GM23338 (cell line): ENCODE measurements around the gene CCN6. TPM values are rescaled to one million over a fixed set of nuclear protein-coding genes. Genes with fewer than 3 reads are reported as not detected.

Experiments
- ATAC-seq: fragments of 200-7000 bp; cut with Tn5 transposase; 3 replicates; pipeline ENCODE4 v1.9.1; 2020
- DNase-seq: peaks from one replicate; pipeline ENCODE4 v3.0.0-alpha.2; 2015; ENCODE audit warnings: low spot score
- H2AFZ ChIP-seq: fragments of 200-600 bp; sonication (generic); 2 replicates; pipeline ENCODE4 v1.8.0; 2016; ENCODE audit warnings: antibody characterized with exemption, mild to moderate bottlenecking, moderate library complexity
- H3F3A ChIP-seq: fragments of 200-600 bp; sonication (generic); replicated peaks from 2 replicates; pipeline ENCODE4 v1.8.0; 2017; ENCODE audit warnings: antibody characterized with exemption, mixed run types, low read depth
- H3K27ac ChIP-seq: fragments of 200-600 bp; sonication (generic); 2 replicates; pipeline ENCODE4 v1.6.1; 2016; ENCODE audit warnings: low read depth
- H3K27me3 ChIP-seq: fragments of 200-600 bp; sonication (generic); 2 replicates; pipeline ENCODE4 v1.8.0; 2016; ENCODE audit warnings: mild to moderate bottlenecking, mixed run types, moderate library complexity; ENCODE audit not compliant: insufficient read depth
- H3K36me3 ChIP-seq: fragments of 200-600 bp; sonication (generic); 2 replicates; pipeline ENCODE4 v1.8.0; 2016; ENCODE audit warnings: mild to moderate bottlenecking; ENCODE audit not compliant: insufficient read depth
- H3K4me1 ChIP-seq: fragments of 200-600 bp; sonication (generic); 2 replicates; pipeline ENCODE4 v1.8.0; 2016; ENCODE audit warnings: mild to moderate bottlenecking, moderate library complexity; ENCODE audit not compliant: insufficient read depth
- H3K4me2 ChIP-seq: fragments of 200-600 bp; sonication (generic); 2 replicates; pipeline ENCODE4 v1.7.1; 2017; ENCODE audit warnings: mixed run types
- H3K4me3 ChIP-seq: fragments of 200-600 bp; sonication (generic); 2 replicates; pipeline ENCODE4 v1.6.1; 2016; ENCODE audit warnings: mixed run types
- H3K79me2 ChIP-seq: fragments of 200-600 bp; sonication (generic); replicated peaks from 2 replicates; pipeline ENCODE4 v1.8.0; 2017; ENCODE audit warnings: mild to moderate bottlenecking; ENCODE audit not compliant: insufficient read depth
- H3K9me2 ChIP-seq: fragments of 200-600 bp; sonication (generic); 2 replicates; pipeline ENCODE4 v1.8.0; 2017; ENCODE audit not compliant: insufficient read depth
- H4K20me1 ChIP-seq: fragments of 200-600 bp; sonication (generic); replicated peaks from 2 replicates; pipeline ENCODE4 v1.8.0; 2017; ENCODE audit warnings: mild to moderate bottlenecking; ENCODE audit not compliant: insufficient read depth
- H3K27ac Mint-ChIP-seq: 2 replicates; pipeline ENCODE4 v1.8.0; 2020; ENCODE audit warnings: inconsistent platforms, mild to moderate bottlenecking, moderate library complexity, mixed read lengths
- H3K27me3 Mint-ChIP-seq: 3 replicates; pipeline ENCODE4 v1.8.0; 2022; ENCODE audit warnings: low read depth, mild to moderate bottlenecking, moderate library complexity, mixed read lengths, inconsistent platforms; ENCODE audit not compliant: insufficient read depth, poor library complexity
- H3K36me3 Mint-ChIP-seq: 3 replicates; pipeline ENCODE4 v1.8.0; 2021; ENCODE audit warnings: low read depth, mild to moderate bottlenecking, inconsistent platforms, moderate library complexity, mixed read lengths
- H3K4me1 Mint-ChIP-seq: 3 replicates; pipeline ENCODE4 v1.8.0; 2020; ENCODE audit warnings: mild to moderate bottlenecking, inconsistent platforms, mixed read lengths
- H3K4me3 Mint-ChIP-seq: 3 replicates; pipeline ENCODE4 v1.8.0; 2021; ENCODE audit warnings: moderate library complexity, mild to moderate bottlenecking, inconsistent platforms, mixed read lengths
- H3K9me3 Mint-ChIP-seq: 3 replicates; pipeline ENCODE4 v1.8.0; 2020; ENCODE audit warnings: moderate library complexity, mild to moderate bottlenecking, inconsistent platforms, mixed read lengths
- CREB1 ChIP-seq: fragments of 250-450 bp; sonication (Bioruptor Pico); IDR thresholded peaks from 2 replicates; pipeline ENCODE4 v1.5.0; 2020; ENCODE audit warnings: low read depth, mild to moderate bottlenecking, moderate library complexity
- CTCF ChIP-seq, 2 experiments: fragments of 200-600 bp in 1 of 2; sonication (generic) in 1 of 2; conservative IDR thresholded peaks; 2 replicates each; pipeline versions ENCODE4 v1.5.1 to v1.6.1; 2016 to 2017; ENCODE audit warnings: antibody characterized with exemption in 2 of 2, low read depth in 2 of 2, mild to moderate bottlenecking in 2 of 2, moderate library complexity in 1 of 2
- ETS1 ChIP-seq: IDR thresholded peaks from 2 replicates; pipeline ENCODE4 v1.6.1; 2016; ENCODE audit warnings: antibody characterized with exemption
- EZH2 ChIP-seq: fragments of 200-600 bp; sonication (generic); IDR thresholded peaks from one replicate; pipeline ENCODE4 v1.8.0; 2017; ENCODE audit warnings: antibody characterized with exemption, mild to moderate bottlenecking, low read depth; ENCODE audit not compliant: unreplicated experiment
- EZH2phosphoT487 ChIP-seq: fragments of 200-600 bp; sonication (generic); IDR thresholded peaks from one replicate; pipeline ENCODE4 v1.8.1; 2018; ENCODE audit warnings: antibody characterized with exemption; ENCODE audit not compliant: unreplicated experiment
- JUNB ChIP-seq: IDR thresholded peaks from one replicate; pipeline ENCODE4 v1.6.1; 2016; ENCODE audit warnings: antibody characterized with exemption; ENCODE audit not compliant: unreplicated experiment
- NANOG ChIP-seq: IDR thresholded peaks from 2 replicates; pipeline ENCODE4 v1.6.1; 2016; ENCODE audit warnings: antibody characterized with exemption, borderline replicate concordance
- POLR2AphosphoS5 ChIP-seq: IDR thresholded peaks from 2 replicates; pipeline ENCODE4 v1.6.1; 2016; ENCODE audit warnings: antibody characterized with exemption, low read depth
- REST ChIP-seq: IDR thresholded peaks from one replicate; pipeline ENCODE4 v1.6.1; 2018; ENCODE audit warnings: antibody characterized with exemption; ENCODE audit not compliant: unreplicated experiment
- STAT1 ChIP-seq: IDR thresholded peaks from one replicate; pipeline ENCODE4 v1.6.1; 2016; ENCODE audit warnings: antibody characterized with exemption; ENCODE audit not compliant: unreplicated experiment
- ZNF114 ChIP-seq: fragments of 250-450 bp; sonication (Bioruptor Pico); IDR thresholded peaks from 2 replicates; pipeline ENCODE4 v1.5.0; 2020; ENCODE audit warnings: mild to moderate bottlenecking, moderate library complexity
- ZNF331 ChIP-seq: fragments of 250-450 bp; sonication (Bioruptor Pico); IDR thresholded peaks from 2 replicates; pipeline ENCODE4 v1.5.0; 2020; ENCODE audit warnings: low read depth, mild to moderate bottlenecking, moderate library complexity
- ZNF462 ChIP-seq: fragments of 250-450 bp; sonication (Bioruptor Pico); IDR thresholded peaks from 2 replicates; pipeline ENCODE4 v1.5.0; 2020; ENCODE audit warnings: mild to moderate bottlenecking, moderate library complexity
- polyA plus RNA-seq: library from polyadenylated mRNA; unstranded; fragments of >200 nt; fragmentation: Nextera tagmentation; extraction: Ambion mirVana; gene quantifications from 2 replicates; pipeline ENCODE4 v1.2.1, GENCODE V29; 2016
- total RNA-seq: library from RNA; depleted of rRNA; stranded (reverse); fragments of >200 nt; shearing (Covaris generic); gene quantifications from 2 replicates; pipeline ENCODE4 v1.2.3, GENCODE V29; 2014

Gene CCN6
- total and polyA plus RNA-seq, 2 experiments from 2014 or later: 0.65 TPM; not detected in 1

GRCh38 chr6:112027942-112028674 lies 25.8 kb upstream of the CCN6 start:
- Mint-ChIP-seq H3K9me3 (peaks cover 10% of the 10 kb centered on the region), H3K36me3 (peaks cover 5% of the 10 kb centered on the region; the same call in 2 of the 3 replicates), H3K27me3 (peaks cover 2% of the 10 kb centered on the region), H3K4me1 (no peaks in the 10 kb centered on the region), H3K27ac (no peak overlapping the region), H3K4me3 (no peak overlapping the region)
- H3K4me2 ChIP-seq: no peak overlapping the region
- H3F3A ChIP-seq: no peaks in the 10 kb centered on the region
- no peaks in the 10 kb centered on the region for H3K79me2 ChIP-seq
- DNase-seq: no peak
- no peak for ATAC-seq
- no peaks in the 10 kb centered on the region for H4K20me1 ChIP-seq
- no peak overlapping the region for H2AFZ ChIP-seq
- H3K27me3 ChIP-seq: no peaks in the 10 kb centered on the region
- no peak overlapping the region for H3K27ac ChIP-seq
- H3K4me3 ChIP-seq: no peak overlapping the region
- no peaks in the 10 kb centered on the region; the same call in 1 of the 2 replicates for H3K9me2 ChIP-seq
- H3K4me1 ChIP-seq: no peaks in the 10 kb centered on the region
- TF ChIP-seq EZH2 (no peak), ZNF331 (no peak), EZH2phosphoT487 (no peak), ETS1 (no peak), NANOG (no peak), CTCF (conservative IDR thresholded peaks at IDR 0.05; ENCODE audit: low read depth in 2 of 2) (no peak), STAT1 (no peak), ZNF462 (CRISPR knock-in tag) (no peak), POLR2AphosphoS5 (no peak), JUNB (no peak), REST (no peak), ZNF114 (CRISPR knock-in tag) (no peak), CREB1 (CRISPR knock-in tag) (no peak)
- no peaks in the 10 kb centered on the region for H3K36me3 ChIP-seq
